Head of caudate nucleus (tissue), 42 donors: ENCODE measurements around the gene PRR33.

Experiments used
- DNase-seq, 42 donors: peaks; one replicate each; pipeline versions ENCODE4 v3.0.0 to v3.0.0-alpha.2; 2020 to 2021; ENCODE audit warnings: mixed read lengths in 7 of 42
- intact Hi-C: fragments of 100-400 bp; cut with DNase I; formaldehyde crosslinking; loops from one replicate; pipeline ENCODE4 v1.15.0; 2022

Gene PRR33

GRCh38 chr11:1858576-1858975, 33.1 kb downstream of the PRR33 start:
- intact Hi-C loops: no loop called here
- DNase-seq: no peak

DNA sequence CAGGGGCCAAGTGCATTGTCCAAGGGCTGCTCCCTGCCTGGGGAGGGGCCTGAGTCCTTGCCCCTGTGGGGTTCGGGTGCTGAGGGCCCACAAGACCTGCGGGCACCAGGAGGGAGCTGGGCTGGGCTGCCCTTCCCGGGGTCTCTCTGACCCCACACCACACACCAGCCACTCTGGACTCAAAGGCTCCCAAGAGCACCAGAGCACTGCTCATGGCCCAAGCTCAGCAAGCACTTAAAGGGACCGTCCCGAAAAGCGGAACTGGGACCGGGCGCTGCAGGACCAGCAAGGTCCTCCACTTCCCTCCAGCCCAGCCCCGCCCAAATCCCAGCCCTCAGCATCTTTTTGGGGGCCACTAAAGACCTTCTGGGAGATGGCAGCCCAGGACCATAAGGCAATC, 33.5 kb downstream of the PRR33 start:
- peak in 6 of 42 donors; percentile 18 to 55 (median 44) for DNase-seq
- intact Hi-C loops: no loop called here

DNA sequence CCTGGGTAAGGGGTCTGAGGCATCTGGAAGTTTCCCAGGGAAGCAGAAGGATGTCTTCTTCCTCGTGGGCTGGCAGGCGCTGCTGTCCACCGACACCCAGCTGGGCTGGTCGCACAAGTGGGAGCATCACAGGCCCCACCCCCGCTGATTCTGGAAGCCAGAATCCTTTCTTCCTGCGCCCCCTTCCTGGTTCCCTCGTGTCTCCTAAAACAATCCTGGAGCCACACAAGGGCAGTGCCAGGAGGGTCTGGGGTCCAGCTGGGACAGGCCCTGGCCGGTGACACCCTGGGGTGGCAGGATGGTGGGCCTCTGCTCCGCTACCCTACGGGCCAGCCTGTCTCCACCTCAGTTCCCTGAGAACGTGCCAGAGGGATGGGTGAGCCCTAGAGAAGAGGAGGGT, 34.6 kb downstream of the PRR33 start:
- intact Hi-C loops: no loop called here
- no peak for DNase-seq

GRCh38 chr11:1856306-1857005, 35.2 kb downstream of the PRR33 start:
- intact Hi-C loops: no loop called here

DNA sequence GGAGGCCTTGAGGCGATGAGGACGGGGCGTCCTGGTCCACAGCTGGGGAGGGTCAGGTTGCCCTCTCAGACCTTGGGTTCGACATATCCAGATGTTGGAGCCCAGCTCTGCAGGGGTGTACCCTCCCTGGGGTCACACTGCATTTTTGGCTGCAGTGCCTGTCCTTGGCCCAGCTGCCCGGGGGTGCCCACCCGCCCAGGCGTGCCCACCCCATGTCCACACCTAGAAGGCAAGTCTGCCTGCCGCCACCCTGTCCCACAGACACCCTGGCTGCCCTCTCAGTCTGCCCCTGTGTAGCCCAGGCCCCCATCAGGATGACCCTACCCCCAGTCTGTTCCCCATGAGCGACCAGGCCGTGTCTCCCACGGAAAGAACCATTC, 35.8 kb downstream of the PRR33 start:
- intact Hi-C loops: no loop called here
- DNase-seq: no peak

More at GRCh38 chr11:1856306-1857005, 35.2 kb downstream of the PRR33 start:
- no peak for DNase-seq

DNA sequence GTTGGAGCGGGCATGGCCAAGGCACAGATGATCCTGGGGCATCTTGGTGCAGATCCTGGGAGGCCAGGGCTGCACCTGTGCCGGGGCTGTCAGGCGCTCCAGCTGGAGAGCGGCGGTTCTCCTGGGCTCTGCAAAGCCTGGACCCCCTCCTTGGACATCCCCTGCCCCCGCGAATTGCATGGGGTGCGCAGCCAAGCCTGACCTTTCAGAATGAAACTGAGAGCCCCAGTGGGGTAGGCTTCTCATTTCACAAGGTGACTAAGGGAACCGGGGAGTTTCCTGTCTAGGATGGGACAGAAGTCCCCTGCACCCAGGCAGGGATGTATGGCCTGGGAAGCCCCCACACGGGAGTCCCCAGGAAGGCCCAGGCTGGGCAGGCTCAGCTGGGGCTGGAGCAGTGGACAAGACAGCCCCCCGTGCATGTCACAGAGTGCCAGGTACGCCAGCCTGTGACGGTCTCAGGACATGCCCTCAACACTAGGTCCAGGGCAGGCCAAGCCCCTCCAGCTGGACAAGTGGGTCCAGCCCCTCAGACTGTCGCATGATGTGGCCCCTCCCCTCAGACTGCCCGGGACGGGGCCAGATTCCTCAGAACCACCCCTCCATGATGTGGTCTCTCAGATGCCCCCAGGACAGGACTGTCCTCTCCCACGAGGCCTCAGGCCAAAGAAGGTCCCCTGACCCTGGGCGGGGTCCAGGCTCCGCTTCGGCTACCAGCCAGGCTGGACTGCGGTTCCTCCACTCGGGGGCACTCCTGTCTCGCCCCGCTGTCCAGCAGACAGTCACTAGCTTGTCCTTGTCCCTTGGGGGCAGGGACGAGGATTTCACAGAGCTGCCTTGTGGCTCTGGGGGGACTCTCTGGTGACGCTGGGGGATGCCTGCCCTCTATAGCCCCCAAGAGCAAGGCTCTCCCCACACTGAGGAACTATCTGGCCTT, 36.5 kb downstream of the PRR33 start:
- intact Hi-C loops: no loop called here
- DNase-seq: no peak

- DNase-seq: no peak
- intact Hi-C loops: no loop called here
Observed at GRCh38 chr11:1854132-1854948, 37.4 kb downstream of the PRR33 start.

DNA sequence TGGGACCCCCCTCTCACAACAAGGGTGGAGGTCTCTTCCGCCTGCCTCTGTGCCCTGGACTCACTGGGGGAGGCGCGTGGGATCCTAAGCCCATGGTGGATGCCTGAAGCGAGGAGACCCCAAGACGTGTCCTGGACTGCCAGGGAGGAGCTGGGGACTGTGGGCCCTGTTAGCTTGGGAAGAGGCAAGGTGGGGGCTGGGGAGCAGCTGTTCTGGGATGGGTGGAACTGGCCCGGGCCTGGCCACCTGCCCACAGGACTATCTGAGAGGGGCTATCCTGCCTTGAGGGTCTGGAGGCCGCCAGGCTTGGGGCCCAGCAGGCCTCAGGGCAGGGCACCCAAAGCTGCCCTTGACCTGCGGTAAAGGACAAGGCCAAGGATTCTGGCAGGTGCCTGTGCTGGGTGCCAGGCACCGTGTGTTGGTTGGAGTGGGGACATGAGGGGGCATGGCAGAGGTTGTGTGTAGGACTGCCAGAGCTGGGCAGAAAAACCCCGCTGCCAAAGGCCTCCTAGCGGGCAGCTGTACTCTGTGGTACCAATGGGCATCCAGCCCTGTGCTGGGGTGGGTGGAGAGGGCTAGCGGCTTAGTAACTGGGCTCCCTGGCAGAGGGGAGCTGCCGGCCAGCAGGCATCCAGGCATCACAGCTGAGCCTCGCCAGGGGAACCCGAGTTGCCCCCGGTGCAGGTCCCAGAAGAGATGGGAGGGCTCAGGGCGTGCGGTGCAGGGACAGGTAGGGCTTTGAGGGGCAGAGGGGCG, 38.1 kb downstream of the PRR33 start:
- intact Hi-C loops: no loop called here
- DNase-seq: no peak

GRCh38 chr11:1852877-1853276, 38.8 kb downstream of the PRR33 start, which contains the start of gene LSP1:
TSS of gene LSP1 (plus strand) at chr11:1853084. CDS start at chr11:1853145, 61 bp downstream.
- intact Hi-C loops: no loop called here
- DNase-seq: peak in 2 of 42 donors; percentile 17 to 30

GRCh38 chr11:1852271-1852876, 39.3 kb downstream of the PRR33 start:
- intact Hi-C loops: no loop called here
- DNase-seq: no peak

DNA sequence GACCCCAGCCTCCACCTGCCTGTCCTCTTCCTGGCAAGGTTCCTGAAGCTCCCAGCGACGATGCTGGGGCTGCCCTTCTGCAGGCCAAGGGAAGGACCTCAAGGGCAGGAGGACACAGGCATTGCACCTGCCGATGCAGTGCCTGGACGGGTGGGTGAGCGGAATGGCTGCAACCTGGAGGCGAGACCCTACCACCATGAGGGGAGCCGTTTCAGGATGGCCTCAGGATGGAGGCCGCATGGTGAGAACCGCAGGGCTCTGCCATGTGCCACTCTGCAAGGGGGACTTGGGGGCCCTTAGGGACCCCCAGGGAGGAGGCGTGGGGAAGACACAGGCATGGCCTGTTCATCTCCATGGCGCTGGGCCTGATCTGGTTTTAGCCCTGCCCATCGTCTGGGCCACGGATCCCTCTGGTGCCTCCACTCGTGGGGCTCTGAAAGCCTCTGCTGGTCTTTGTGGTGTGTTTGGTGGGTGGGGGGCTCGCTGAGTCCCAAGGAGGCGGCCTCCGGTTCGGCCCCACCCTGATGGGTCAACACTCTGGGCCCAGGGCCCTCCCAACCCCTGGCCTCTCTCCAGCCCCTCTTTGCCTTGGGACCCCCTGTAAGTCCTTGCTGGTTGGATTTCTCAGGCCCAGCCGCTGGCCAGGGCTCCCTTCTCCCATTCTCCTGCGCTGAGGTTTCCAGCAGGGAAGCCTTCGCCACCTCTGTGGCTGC, 40.1 kb downstream of the PRR33 start:
- DNase-seq: no peak
- intact Hi-C loops: no loop called here

DNA sequence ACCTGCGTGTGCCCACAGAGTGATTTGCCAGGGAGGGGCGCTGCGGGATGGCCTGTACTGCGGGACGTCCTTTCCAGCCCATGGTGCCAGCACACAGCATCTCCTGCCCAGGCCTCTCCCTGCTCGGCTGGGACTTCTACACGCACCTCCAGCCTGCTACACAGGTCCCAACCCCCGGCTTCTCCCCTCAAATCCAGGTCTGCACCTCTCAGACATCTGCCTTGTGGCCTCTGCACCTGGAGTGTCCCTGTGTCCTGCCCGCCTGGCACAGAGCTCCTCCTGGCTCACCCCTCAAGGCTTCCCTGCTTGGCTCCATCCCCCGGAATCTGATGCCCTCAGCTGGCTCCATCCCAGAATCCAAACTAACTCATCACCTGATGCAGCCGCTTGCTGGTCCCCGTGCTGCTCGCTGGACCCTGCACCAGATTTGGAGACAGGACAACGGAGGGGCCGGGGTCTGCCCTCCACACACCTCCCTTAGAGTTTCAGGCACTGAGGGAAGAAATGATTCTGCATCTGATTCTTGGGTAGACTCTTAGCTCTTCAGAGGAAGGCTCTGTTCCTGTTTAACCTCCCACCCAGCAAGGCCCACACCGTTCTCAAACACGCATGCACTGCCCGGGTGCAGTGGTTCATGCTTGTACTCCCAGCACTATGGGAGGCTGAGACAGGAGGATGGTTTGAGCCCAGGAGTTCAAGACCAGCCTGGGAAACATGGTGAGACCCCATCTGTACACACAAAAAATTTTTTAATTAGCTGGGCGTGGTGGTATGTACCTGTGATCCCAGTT, 42.9 kb downstream of the PRR33 start:
- no peak for DNase-seq
- intact Hi-C loops: no loop called here

DNA sequence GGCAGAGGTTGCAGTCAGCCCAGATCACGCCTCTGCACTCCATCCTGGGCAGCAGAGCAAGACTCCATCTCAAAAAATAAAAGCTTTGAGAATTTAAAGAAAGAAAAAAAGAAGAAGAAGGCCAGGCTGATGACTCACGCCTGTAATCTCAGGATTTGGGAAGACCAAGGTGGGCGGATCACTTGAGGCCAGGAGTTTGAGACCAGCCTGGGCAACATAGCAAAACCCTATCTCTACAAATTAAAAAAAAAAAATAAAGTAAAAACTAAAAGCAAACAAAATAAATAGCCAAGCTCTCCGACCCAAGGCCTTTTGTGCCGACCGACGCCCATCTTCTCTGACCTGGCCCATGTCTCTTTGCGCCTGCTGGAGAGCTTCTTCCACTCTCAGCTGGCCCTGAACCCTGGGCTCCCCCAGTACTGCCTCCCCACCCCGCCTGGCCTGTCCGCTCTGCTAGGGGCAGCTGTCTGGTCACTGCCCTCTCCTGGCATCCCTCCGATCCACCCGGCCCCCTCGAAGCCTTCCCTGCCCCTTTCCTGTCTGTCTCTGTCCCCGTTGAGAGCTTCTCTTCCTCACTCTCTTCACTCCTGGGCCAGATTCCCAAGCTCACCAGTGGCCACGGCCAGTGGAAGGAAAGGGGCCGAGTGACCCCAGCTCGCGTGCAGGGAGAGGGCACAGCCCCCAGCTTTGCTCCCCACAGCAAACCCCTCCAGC, 43.6 kb downstream of the PRR33 start:
- intact Hi-C loops: no loop called here
- no peak for DNase-seq

GRCh38 chr11:1847006-1847735, 44.5 kb downstream of the PRR33 start:
- intact Hi-C loops: no loop called here
- no peak for DNase-seq

- DNase-seq: no peak
- intact Hi-C loops: no loop called here
Observed at GRCh38 chr11:1846453-1846932, 45.2 kb downstream of the PRR33 start.
